Right kidney (tissue), 9 donors: Measurements from ENCODE around the gene NBEA.
"Not testable (repeated sequence)": the region's sequence is repeated elsewhere in the genome, so short reads cannot be mapped to it uniquely, and the experiment has no call there.

Experiments used
- DNase-seq: peaks from one replicate; pipeline ENCODE4 v3.0.0-alpha.2; 2016
- long read RNA-seq, 8 donors: transcript quantifications; one replicate each; lab custom pipeline, GENCODE V29; 2026

The NBEA gene
- long read RNA-seq, donor 1: 0 reads
- long read RNA-seq, donor 2: 0 reads
- long read RNA-seq, donor 3: 0 reads
- long read RNA-seq, donor 4: 0 reads
- long read RNA-seq, donor 5: 0 reads
- long read RNA-seq, donor 6: 0 reads
- long read RNA-seq, donor 7: 0 reads
- long read RNA-seq, donor 8: 0 reads

DNA sequence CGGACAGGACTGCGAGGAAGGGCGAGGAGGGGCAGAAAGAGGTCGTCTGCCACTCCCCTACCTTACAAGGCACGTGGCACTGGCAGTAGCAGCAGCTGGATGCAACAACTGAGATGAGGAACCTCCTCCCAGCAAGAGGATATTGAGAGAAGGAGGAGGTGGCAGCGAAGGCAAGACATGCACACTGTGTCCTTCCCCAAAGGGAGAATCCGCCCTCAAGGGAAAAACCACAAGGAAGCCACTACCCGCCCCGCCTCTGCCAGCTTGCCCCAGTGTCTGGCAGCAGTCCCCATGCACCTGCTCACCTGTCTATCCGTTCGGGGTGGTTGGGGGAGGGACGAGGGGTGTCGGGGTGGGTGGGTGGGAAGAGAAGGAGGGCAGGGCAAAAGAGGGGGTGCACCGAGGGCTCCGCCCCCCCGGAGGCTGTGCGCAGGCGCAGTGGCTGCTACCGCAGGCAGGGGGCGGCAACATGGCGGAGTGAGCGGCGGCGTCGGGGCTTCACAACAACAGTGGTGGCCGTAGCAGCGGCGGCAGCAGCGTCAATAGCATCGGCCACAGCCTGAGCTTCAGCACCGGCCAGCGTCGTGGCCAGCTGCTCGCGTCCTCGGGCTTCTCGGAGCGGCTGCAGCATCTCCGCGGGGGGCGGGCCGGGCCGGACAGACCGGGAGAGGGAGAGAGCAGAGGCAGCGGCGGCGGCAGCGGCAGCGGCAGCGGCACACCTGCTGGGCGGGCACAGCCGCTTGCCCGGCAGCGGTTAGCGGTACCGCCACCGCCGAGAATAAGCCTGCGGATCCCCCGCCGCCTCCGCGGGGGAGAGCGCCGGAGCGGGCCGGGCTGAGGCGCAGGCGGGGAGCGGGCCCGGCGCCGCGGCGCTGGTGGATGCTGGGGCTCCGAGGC is at the start of gene NBEA:
Gene NBEA (plus strand): TSS at position 436 of the 897 bp plus-strand sequence. CDS start 551 bp downstream, outside the sequence.
- peak; percentile 95 for DNase-seq

GRCh38 chr13:34894756-34895155 is 47.3 kb upstream of the NBEA start:
- no peak for DNase-seq

DNA sequence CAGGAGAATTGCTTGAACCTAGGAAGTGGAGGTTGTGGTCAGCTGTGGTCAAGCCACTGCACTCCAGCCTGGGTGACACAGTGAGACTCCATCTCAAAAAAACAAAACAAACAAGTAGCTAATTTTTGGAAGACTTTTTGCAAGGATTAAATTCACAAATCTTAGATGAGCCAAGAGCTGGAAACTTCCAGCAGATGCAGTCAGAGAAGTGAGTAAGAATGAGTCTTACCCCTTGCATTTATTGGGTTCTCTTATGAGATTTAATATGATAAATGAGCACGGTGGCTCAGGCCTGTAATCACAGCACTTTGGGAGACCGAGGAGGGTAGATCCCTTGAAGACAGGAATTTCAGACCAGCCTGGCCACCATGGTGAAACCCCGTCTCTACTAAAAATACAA is 44.9 kb upstream of the NBEA start:
- no peak for DNase-seq

- no peak for DNase-seq
These were observed 42.2 kb upstream of the NBEA start for GRCh38 chr13:34899888-34900287.

- no peak for DNase-seq
These were observed 41.8 kb upstream of the NBEA start for GRCh38 chr13:34900288-34900739.

DNA sequence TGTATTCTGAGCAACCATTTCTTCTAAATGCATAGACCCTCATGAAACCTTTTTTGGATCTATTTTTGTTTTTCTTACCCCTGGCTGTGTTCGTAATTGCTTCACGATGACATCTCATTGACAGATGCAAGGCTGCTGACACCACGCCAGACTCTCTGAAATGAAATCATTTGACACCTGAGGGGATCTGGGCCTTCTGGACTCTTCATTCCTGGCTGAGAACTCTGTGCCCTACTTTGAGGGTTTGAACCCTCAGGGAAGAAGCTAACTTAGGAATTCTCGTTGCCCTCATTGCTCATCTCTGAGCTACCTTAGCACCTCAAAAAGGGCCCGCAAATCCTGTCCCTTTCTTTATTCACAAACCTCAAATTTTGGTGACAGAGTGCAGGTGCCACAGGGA is 40.5 kb upstream of the NBEA start:
- no peak for DNase-seq

- no peak for DNase-seq
These were observed 30.9 kb upstream of the NBEA start for GRCh38 chr13:34911159-34911558.

DNA sequence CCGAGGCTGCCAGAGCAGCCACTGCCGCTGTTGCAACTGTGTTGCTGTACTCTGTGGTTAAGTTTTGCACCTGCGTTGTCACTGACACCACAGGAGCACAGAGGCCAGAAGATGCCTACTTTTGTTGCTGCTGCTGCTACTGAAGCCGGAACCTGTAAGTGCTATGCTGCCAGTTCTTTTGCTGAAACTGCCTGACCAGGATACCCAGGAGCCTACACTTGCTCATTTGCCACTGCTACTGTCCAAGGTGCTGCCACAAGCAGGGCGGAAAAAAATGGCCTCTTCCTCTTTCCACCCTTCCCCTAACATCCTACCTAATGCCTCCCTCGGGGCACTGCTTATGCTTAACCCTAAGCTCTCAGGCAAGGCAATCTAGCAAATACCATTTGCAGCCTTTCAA is 29.0 kb upstream of the NBEA start:
- DNase-seq: peak; percentile 4

DNA sequence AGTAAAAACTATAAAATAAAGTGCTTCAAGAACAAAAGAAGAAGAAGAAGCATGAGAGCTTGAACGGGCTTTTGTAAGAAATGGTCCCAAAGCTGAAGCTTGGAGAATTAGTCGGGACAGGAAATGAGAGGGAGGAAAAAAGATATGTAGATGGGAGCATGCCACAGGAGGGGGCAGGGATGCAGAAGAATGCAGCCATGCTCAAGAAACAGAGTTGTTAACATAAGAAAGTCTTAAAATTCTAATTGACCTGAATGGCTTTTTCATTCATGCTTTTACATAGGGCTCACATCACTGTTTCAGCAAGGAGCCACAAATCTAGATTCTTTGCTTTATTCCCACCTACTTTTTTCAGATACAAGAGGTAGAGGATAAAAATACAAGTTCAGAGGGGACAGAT is 27.7 kb upstream of the NBEA start:
- DNase-seq: no peak

GRCh38 chr13:34926508-34926907 is 15.6 kb upstream of the NBEA start:
- DNase-seq: no peak

- DNase-seq: not testable (repeated sequence)
These were observed 13.4 kb upstream of the NBEA start for GRCh38 chr13:34928676-34929075.

GRCh38 chr13:34931572-34931971 is 10.5 kb upstream of the NBEA start:
- no peak for DNase-seq

DNA sequence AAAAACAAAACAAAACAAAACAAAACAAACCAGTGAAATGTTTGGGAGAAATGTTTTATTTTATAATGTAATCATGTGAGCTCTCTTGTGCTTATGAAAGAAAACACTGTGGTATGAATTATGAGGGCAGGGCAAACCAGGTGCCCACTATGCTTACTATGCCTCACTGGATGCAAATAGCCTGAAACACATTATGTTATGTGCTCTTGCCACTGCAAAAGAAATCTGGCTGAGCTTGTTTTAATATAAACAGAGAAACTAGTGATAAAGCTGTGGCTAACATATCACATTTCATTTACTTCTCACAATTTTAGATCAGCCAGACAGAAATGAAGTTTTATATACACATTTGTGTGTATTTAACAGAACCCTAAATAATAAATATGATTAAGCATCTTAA is 8.7 kb upstream of the NBEA start:
- no peak for DNase-seq

DNA sequence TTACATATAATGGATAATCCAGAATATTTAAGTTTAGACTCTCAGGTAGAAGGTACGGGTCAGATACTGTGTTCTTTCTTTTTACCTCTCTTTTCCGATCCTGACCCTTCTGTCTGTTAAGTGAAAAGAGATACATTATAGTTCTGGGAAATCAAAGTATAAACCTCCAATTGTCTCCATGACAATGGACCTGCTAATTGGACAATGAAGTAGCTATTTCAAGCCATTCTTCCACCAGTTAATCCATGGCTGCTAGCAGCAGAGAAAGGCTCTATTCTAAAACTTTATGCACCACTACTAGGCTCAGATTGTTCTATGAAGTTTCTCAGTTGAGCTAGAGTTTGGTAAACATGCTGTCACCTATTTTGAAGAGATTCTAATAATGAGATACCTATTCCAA is 8.3 kb upstream of the NBEA start:
- DNase-seq: no peak

GRCh38 chr13:34935841-34936240 is 6.2 kb upstream of the NBEA start:
- DNase-seq: no peak

GRCh38 chr13:34939771-34940170 is 2.3 kb upstream of the NBEA start:
- no peak for DNase-seq

DNA sequence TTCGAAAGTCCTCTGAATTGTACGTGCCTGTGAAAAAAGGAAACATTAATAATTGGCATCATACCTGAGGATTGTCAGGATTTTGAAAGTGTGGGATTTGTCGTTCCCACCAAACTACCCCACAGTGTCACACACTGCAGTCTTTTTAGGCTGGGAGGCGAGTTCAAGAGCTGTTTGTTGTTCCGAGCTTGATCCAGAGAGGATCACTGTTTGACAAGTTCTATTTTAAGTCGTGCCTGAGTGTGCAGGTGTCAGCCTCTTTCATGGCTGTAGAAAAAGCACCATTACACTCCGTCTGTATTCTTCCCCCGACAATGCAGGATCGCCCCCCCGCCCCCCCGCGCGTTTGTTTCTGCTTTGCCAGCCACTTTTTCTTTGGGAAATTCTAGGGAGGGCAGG is 635 bp upstream of the NBEA start:
- DNase-seq: no peak

DNA sequence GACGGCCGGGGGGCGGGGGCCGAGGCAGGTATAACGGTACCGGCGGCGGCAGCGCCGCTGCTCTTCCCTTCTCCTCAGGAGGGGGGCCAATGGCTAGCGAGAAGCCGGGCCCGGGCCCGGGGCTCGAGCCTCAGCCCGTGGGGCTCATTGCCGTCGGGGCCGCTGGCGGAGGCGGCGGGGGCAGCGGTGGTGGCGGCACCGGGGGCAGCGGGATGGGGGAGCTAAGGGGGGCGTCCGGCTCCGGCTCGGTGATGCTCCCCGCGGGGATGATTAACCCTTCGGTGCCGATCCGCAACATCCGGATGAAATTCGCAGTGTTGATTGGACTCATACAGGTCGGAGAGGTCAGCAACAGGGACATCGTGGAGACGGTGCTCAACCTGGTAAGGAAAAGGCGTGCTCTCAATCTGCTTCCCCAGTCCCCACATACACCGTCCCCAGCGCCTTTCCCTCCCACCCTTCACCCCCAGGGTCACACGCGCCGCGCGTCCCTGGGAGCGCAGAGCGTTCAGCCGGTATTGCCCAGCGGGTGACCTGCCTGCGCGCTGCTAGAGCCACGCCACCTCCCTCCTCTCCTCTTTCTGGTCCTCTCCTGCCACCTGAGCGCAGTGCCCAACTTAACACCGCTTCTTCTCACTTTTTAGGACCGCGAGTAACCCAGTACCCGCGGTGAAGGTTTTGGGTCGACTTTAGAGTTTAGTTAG is 814 bp downstream of the NBEA start:
- DNase-seq: peak; percentile 61

- no peak for DNase-seq
These were observed 1.6 kb downstream of the NBEA start for GRCh38 chr13:34943436-34944273.

- no peak for DNase-seq
These were observed 2.2 kb downstream of the NBEA start for GRCh38 chr13:34944274-34944634.

- no peak for DNase-seq
These were observed 2.7 kb downstream of the NBEA start for GRCh38 chr13:34944751-34945150.

DNA sequence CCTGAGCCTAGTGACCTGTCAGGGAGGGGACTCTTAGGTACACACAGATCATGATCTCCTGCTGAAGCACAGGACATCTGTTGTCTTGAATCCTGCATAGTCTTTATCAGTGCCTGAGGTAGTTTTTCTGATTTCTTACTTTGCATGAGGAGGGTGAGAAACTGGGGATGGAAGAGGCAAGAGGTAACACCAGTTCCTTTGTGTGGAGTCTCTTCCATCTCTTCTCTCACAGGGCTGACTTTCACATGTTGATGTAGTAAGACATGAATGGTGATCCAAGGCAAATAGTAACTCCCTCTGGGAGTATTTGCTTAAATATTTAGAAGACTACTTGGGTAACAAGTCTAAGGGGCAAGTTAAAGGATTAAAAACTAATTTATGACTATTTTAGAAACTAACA is 9.5 kb downstream of the NBEA start:
- DNase-seq: no peak

- DNase-seq: no peak
These were observed 17.4 kb downstream of the NBEA start for GRCh38 chr13:34959489-34959888.
